ENCODE results near the gene IRAK2. TPM values are rescaled to one million over a fixed set of nuclear protein-coding genes. Genes with fewer than 3 reads are reported as not detected.
"Not testable (repeated sequence)": the region's sequence is repeated elsewhere in the genome, so short reads cannot be mapped to it uniquely, and the experiment has no call there.

Gene IRAK2
- total and polyA plus RNA-seq, 9 donors, result 0.44 to 0.93 (median 0.57) TPM

DNA sequence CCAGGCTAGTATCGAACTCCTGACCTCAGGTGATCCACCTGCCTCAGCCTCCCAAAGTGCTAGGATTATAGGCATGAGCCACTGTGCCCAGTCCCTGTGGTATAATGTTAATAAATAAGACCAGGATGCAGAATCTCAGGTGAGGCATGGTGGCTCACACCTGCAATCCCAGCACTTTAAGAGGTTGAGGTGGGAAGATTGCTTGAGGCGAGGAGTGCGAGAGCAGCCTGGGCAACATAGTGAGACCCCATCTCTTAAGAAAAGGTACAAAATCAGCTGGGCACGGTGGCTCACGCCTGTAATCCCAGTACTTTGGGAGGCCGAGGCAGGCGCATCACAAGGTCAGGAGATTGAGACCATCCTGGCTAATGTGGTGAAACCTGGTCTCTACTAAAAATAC, 10.6 kb downstream of the IRAK2 start:
- not testable (repeated sequence) for H3K4me1 ChIP-seq (ENCODE audit: control insufficient read depth, insufficient read depth, low read length); H3K4me3 ChIP-seq (ENCODE audit: low read length); H3K27ac ChIP-seq (ENCODE audit: low read length); DNase-seq; H3K9me3 ChIP-seq (replicated peaks; ENCODE audit: control insufficient read depth, low read depth, low read length); H3K36me3 ChIP-seq (ENCODE audit: control insufficient read depth, insufficient read depth, low read length); H3K27me3 ChIP-seq (ENCODE audit: control insufficient read depth, insufficient read depth, low read length)
- 90% methylated on average over 4 of the region's 7 CpGs for WGBS (ENCODE audit: insufficient coverage)

DNA sequence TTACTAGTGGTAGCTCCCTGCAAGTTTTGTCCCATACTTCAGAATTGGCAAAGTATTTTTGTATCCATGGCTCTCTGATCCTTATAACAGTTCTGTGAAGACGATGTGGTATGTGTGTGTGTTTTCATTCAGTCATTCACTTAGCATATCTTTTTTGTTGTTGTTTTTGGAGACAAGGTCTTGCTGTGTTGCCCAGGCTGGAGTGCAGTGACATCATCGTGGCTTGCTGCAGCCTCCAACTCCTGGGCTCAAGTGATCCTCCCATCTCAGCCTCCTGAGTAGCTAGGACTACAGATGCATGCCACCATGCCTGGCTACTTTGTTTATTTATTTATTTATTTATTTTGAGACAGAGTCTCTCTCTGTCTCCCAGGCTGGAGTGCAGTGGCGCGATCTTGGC, 11.4 kb downstream of the IRAK2 start:
- not testable (repeated sequence) for H3K9me3 ChIP-seq (replicated peaks; ENCODE audit: control insufficient read depth, low read depth, low read length); H3K36me3 ChIP-seq (ENCODE audit: control insufficient read depth, insufficient read depth, low read length); H3K4me3 ChIP-seq (ENCODE audit: low read length); H3K27ac ChIP-seq (ENCODE audit: low read length); DNase-seq; H3K27me3 ChIP-seq (ENCODE audit: control insufficient read depth, insufficient read depth, low read length); H3K4me1 ChIP-seq (ENCODE audit: control insufficient read depth, insufficient read depth, low read length)
- WGBS (ENCODE audit: insufficient coverage), result 92% methylated on average over 2 of the region's 4 CpGs

DNA sequence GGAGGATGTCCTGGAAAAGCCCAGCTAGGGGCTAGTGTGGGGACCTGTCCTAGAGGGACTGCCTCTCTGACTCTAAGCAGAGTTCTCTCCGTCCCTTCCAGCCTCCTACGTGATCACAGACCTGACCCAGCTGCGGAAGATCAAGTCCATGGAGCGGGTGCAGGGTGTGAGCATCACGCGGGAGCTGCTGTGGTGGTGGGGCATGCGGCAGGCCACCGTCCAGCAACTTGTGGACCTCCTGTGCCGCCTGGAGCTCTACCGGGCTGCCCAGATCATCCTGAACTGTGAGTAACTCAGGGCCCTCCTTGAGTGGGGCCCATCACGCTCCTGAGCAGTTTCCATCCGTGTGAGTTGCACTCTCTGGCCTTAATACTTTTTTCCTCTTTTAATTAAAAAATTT, 13.0 kb downstream of the IRAK2 start:
- H3K27ac ChIP-seq (ENCODE audit: low read length), result no peak overlapping the region
- no peaks in the 10 kb centered on the region for H3K9me3 ChIP-seq (replicated peaks; ENCODE audit: control insufficient read depth, low read depth, low read length)
- WGBS (ENCODE audit: insufficient coverage), result 86% methylated on average over 8 of the region's 12 CpGs
- no peaks in the 10 kb centered on the region for H3K36me3 ChIP-seq (ENCODE audit: control insufficient read depth, insufficient read depth, low read length)
- H3K4me1 ChIP-seq (ENCODE audit: control insufficient read depth, insufficient read depth, low read length), result no peaks in the 10 kb centered on the region
- no peak for DNase-seq
- no peak overlapping the region for H3K4me3 ChIP-seq (ENCODE audit: low read length)
- no peaks in the 10 kb centered on the region for H3K27me3 ChIP-seq (ENCODE audit: control insufficient read depth, insufficient read depth, low read length)

DNA sequence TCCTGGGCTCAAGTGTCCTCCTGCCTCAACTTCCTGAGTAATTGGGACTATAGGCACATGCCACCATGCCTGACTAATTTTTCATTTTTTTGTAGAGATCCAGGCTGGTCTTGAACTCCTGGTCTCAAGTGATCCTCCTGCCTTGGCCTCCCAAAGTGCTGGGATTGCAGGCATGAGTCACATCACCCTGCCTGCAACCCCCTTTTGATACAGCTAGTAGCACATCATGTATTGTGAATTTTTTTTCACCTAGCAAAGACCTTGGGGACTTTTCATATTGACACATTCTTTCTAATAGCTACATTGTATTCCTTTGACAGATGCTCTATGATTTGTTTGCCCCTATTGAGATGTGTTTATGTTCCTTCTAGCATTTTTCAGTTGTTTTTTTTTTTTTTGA, 14.2 kb downstream of the IRAK2 start:
- Histone ChIP-seq H3K4me3 (ENCODE audit: low read length) (no peak overlapping the region), H3K27ac (ENCODE audit: low read length) (no peak overlapping the region), H3K36me3 (ENCODE audit: control insufficient read depth, insufficient read depth, low read length) (no peaks in the 10 kb centered on the region), H3K9me3 (replicated peaks; ENCODE audit: control insufficient read depth, low read depth, low read length) (no peaks in the 10 kb centered on the region), H3K27me3 (ENCODE audit: control insufficient read depth, insufficient read depth, low read length) (no peaks in the 10 kb centered on the region), H3K4me1 (ENCODE audit: control insufficient read depth, insufficient read depth, low read length) (no peaks in the 10 kb centered on the region)
- DNase-seq, result no peak

DNA sequence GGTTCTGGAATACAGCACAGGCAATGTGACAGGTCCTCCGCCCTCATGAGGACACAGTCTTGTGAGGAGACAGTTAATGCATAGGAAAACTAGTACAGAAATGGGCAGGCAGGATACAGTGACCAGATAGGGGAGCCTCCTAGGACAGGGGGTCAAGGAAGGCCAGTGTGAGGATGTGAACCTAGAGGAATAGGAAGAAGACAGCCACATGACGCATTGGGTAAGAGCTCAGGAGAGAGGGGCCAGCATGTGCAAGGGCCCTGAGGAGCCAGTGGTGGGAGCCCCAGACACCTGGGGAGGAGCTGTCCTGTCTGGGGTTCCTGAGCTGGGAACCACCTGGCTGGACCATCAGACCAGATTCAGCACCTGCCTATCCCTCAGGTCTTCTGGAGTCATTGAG, 15.6 kb downstream of the IRAK2 start:
- H3K36me3 ChIP-seq (ENCODE audit: control insufficient read depth, insufficient read depth, low read length), result no peaks in the 10 kb centered on the region

DNA sequence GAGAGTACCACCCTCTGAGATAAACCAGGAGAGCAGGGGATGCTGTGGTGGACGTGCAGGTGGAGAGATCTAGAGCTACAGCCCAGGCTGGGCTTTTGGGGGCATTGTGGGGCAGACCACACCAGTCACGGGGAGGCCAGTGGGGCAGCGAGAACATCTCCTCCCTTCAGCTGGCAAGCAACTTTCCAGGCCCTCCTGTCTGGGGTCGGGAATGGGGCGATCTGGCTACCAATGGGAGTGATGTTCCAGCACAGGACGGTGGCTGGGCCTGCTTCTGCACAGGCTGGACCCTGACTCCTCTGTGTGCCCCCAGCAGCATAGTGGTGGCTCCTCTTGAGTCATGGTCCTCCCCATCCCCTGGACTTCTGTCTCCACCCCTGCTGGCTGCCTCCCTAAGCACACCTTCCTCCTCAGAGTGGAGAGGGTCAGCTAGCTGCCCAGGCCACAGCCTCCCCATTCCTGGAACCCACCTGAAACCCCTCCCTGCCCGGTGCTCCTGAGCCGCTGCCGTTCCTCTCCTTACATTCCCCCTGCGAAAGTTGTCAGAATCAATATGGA, 16.1 kb downstream of the IRAK2 start:
- H3K27ac ChIP-seq (ENCODE audit: low read length), result no peak overlapping the region
- H3K4me1 ChIP-seq (ENCODE audit: control insufficient read depth, insufficient read depth, low read length), result no peaks in the 10 kb centered on the region
- no peak overlapping the region for H3K4me3 ChIP-seq (ENCODE audit: low read length)
- no peaks in the 10 kb centered on the region for H3K27me3 ChIP-seq (ENCODE audit: control insufficient read depth, insufficient read depth, low read length)
- WGBS (ENCODE audit: insufficient coverage), result 80% methylated on average over 5 of the region's 10 CpGs
- DNase-seq, result no peak
- no peaks in the 10 kb centered on the region for H3K36me3 ChIP-seq (ENCODE audit: control insufficient read depth, insufficient read depth, low read length)
- no peaks in the 10 kb centered on the region for H3K9me3 ChIP-seq (replicated peaks; ENCODE audit: control insufficient read depth, low read depth, low read length)

More for the DNA sequence above, 15.6 kb downstream of the IRAK2 start:
- no peak overlapping the region for H3K4me3 ChIP-seq (ENCODE audit: low read length)
- H3K27me3 ChIP-seq (ENCODE audit: control insufficient read depth, insufficient read depth, low read length), result no peaks in the 10 kb centered on the region
- H3K4me1 ChIP-seq (ENCODE audit: control insufficient read depth, insufficient read depth, low read length), result no peaks in the 10 kb centered on the region
- no peak overlapping the region for H3K27ac ChIP-seq (ENCODE audit: low read length)
- H3K9me3 ChIP-seq (replicated peaks; ENCODE audit: control insufficient read depth, low read depth, low read length), result no peaks in the 10 kb centered on the region
- no peak for DNase-seq
- WGBS (ENCODE audit: insufficient coverage), result 89% methylated on average over 2 of the region's 2 CpGs

DNA sequence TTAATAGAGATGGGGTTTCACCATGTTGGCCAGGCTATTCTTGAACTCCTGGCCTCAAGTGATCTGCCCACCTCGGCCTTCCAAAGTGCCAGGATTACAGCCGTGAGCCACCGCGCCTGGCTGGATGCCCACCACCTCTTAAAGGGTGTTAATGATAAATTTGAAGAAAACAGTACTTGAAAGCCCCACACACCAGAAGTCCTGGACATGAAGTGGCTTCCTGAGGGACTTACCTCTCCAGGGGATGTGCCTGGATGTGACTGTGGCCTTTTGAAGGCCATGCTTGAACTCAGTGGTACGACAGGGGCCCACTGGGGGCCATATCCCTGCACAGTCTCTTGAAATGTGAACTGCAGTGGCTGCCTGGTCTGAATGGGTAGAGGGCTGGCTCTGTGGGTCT, 18.2 kb downstream of the IRAK2 start:
- Histone ChIP-seq H3K27ac (ENCODE audit: low read length) (no peak overlapping the region), H3K9me3 (replicated peaks; ENCODE audit: control insufficient read depth, low read depth, low read length) (no peaks in the 10 kb centered on the region), H3K27me3 (ENCODE audit: control insufficient read depth, insufficient read depth, low read length) (no peaks in the 10 kb centered on the region), H3K4me1 (ENCODE audit: control insufficient read depth, insufficient read depth, low read length) (no peaks in the 10 kb centered on the region), H3K4me3 (ENCODE audit: low read length) (no peak overlapping the region), H3K36me3 (ENCODE audit: control insufficient read depth, insufficient read depth, low read length) (no peaks in the 10 kb centered on the region)
- 78% methylated on average over 1 of the region's 5 CpGs for WGBS (ENCODE audit: insufficient coverage)
- no peak for DNase-seq

DNA sequence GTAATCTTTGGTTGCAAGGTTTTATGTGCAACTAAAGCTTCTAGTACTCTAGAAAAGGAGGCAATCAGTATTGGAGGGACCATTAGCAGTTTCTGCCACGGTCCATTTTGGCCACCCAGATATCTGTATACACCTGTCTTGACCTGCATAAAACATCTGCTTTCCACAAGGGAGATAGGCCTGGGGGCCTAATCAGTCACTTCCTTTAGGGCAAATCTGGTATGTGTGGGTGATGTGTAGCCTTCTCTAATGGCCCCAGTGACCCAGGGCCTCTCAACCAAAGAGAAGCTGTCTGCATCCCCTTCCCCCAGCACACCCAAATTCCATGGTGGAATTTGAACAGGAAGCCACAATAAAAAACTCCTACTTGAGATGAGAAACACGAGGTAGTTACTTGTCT, 19.5 kb downstream of the IRAK2 start:
- no peak overlapping the region for H3K27ac ChIP-seq (ENCODE audit: low read length)
- WGBS (ENCODE audit: insufficient coverage), result no CpG with 5 or more reads among the region's 2 CpGs

DNA sequence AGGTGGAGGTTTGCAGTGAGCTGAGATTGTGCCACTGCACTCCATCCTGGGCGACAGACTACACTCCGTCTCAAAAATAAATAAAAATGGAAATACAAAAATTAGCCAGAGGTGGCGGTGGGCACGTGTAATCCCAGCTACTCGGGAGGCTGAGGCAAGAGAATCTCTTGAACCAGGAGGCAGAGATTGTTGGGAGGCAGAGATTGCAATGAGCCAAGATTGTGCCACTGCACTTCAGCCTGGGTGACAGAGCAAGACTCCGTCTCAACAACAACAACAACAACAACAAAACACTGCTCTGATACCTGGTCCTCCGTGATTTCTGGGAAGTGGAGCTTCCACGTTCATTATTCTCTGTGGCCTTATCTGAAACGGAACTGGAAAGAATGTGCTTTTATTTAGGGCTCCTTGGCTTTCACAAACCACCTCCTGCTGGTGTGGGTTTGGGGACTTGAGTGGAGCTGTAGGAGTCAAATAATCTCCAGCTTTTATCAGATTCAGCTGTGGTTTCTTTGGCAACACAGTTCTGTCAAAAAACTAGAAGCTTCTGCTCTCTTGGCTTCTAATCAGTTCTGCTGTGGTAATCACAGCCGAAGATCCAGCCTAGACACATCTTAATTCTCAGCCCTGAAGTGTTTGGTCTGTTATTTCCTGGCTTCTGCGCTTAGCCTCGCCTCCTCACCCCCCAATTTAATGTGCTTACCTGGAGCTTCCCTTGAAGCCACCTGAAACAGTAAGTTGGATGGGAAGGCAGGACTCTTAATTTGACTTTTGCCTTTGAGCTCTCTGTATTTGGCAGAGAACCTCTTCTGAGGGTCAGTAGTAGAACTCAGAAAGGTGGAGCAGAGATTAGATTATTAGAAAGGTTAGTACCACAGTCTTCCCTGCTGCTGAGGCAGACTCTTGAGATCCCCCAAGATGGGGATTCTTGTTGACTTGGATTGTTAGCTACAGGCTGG, 21.4 kb downstream of the IRAK2 start:
- no peak overlapping the region for H3K27ac ChIP-seq (ENCODE audit: low read length)
- DNase-seq, result no peak
- H3K27me3 ChIP-seq (ENCODE audit: control insufficient read depth, insufficient read depth, low read length), result no peaks in the 10 kb centered on the region
- no peaks in the 10 kb centered on the region for H3K36me3 ChIP-seq (ENCODE audit: control insufficient read depth, insufficient read depth, low read length)
- H3K4me1 ChIP-seq (ENCODE audit: control insufficient read depth, insufficient read depth, low read length), result peaks cover 13% of the 10 kb centered on the region
- 63% methylated on average over 4 of the region's 12 CpGs for WGBS (ENCODE audit: insufficient coverage)
- no peaks in the 10 kb centered on the region for H3K9me3 ChIP-seq (replicated peaks; ENCODE audit: control insufficient read depth, low read depth, low read length)
- H3K4me3 ChIP-seq (ENCODE audit: low read length), result no peak overlapping the region

More for the DNA sequence above, 19.5 kb downstream of the IRAK2 start:
- no peaks in the 10 kb centered on the region for H3K27me3 ChIP-seq (ENCODE audit: control insufficient read depth, insufficient read depth, low read length)
- peaks cover 6% of the 10 kb centered on the region for H3K4me1 ChIP-seq (ENCODE audit: control insufficient read depth, insufficient read depth, low read length)
- H3K9me3 ChIP-seq (replicated peaks; ENCODE audit: control insufficient read depth, low read depth, low read length), result no peaks in the 10 kb centered on the region
- H3K36me3 ChIP-seq (ENCODE audit: control insufficient read depth, insufficient read depth, low read length), result no peaks in the 10 kb centered on the region
- no peak for DNase-seq
- no peak overlapping the region for H3K4me3 ChIP-seq (ENCODE audit: low read length)

DNA sequence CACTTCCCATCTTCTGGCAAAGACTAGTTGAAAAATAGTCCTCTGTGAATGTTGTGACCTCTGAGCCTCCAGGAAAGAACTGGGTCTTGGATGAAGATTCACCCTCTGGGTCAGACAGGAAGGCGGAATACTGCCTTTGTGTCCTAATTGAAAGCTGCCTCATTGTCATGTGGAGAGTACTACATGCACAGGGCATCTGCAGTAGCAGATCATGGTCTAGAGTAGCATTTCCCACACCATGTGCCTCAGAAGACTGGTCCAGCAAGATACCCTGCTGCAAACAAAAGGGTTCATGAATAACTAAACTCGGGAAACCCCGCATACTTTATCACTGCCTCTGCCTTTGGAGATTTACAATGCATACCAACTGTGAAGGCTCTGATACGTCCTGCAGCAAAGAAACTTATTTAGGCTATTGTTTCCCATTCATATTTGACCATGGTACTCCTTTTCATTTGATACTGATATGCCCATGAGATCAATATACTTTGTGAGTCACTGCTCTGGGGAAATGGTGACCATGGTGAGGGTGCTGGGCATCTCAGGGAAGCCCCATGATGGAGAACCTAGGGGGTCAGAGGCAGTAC, 22.7 kb downstream of the IRAK2 start:
- no peaks in the 10 kb centered on the region for H3K9me3 ChIP-seq (replicated peaks; ENCODE audit: control insufficient read depth, low read depth, low read length)
- 73% methylated on average over 3 of the region's 4 CpGs for WGBS (ENCODE audit: insufficient coverage)
- no peak for DNase-seq
- H3K4me1 ChIP-seq (ENCODE audit: control insufficient read depth, insufficient read depth, low read length), result peaks cover 22% of the 10 kb centered on the region
- no peak overlapping the region for H3K27ac ChIP-seq (ENCODE audit: low read length)
- no peaks in the 10 kb centered on the region for H3K27me3 ChIP-seq (ENCODE audit: control insufficient read depth, insufficient read depth, low read length)
- no peaks in the 10 kb centered on the region for H3K36me3 ChIP-seq (ENCODE audit: control insufficient read depth, insufficient read depth, low read length)
- no peak overlapping the region for H3K4me3 ChIP-seq (ENCODE audit: low read length)
